HL-60/S4 (cell line): ENCODE results near the gene MAN1C1.

Experiments used
- in situ Hi-C: fragments of 300-500 bp; cut with MboI; formaldehyde crosslinking; loops from 2 replicates; pipeline ENCODE4 v1.14.3; 2022; ENCODE audit warnings: low sequenced_read_pairs

MAN1C1 gene

GRCh38 chr1:25773441-25774125, 157.0 kb downstream of the MAN1C1 start:
- in situ Hi-C loops, result no loop called here

GRCh38 chr1:25774206-25774803, 157.7 kb downstream of the MAN1C1 start:
- in situ Hi-C loops, result no loop called here

- in situ Hi-C loops, result no loop called here
Measured at GRCh38 chr1:25774921-25775771, 158.6 kb downstream of the MAN1C1 start.

- in situ Hi-C loops, result no loop called here
Measured at GRCh38 chr1:25779388-25779787, 162.8 kb downstream of the MAN1C1 start.

- in situ Hi-C loops, result no loop called here
Measured at GRCh38 chr1:25779894-25780293, 163.3 kb downstream of the MAN1C1 start.

- in situ Hi-C loops, result no loop called here
Measured at GRCh38 chr1:25780318-25781129, 163.9 kb downstream of the MAN1C1 start.

GRCh38 chr1:25781130-25781433, 164.5 kb downstream of the MAN1C1 start:
- in situ Hi-C loops, result no loop called here

GRCh38 chr1:25782608-25783201, 166.1 kb downstream of the MAN1C1 start:
- in situ Hi-C loops, result no loop called here

GRCh38 chr1:25784575-25785051, 168.0 kb downstream of the MAN1C1 start:
- in situ Hi-C loops, result no loop called here

GRCh38 chr1:25785333-25786067, 168.9 kb downstream of the MAN1C1 start:
- in situ Hi-C loops, result no loop called here

GRCh38 chr1:25786887-25787759, 170.5 kb downstream of the MAN1C1 start:
- in situ Hi-C loops, result no loop called here

GRCh38 chr1:25787760-25788166, 171.2 kb downstream of the MAN1C1 start:
- in situ Hi-C loops, result no loop called here

GRCh38 chr1:25790472-25790871, 173.9 kb downstream of the MAN1C1 start:
- in situ Hi-C loops, result no loop called here

GRCh38 chr1:25792115-25792514, 175.5 kb downstream of the MAN1C1 start:
- in situ Hi-C loops, result no loop called here

- in situ Hi-C loops, result no loop called here
Measured at GRCh38 chr1:25793585-25794170, 177.1 kb downstream of the MAN1C1 start.

- in situ Hi-C loops, result no loop called here
Measured at GRCh38 chr1:25794325-25794724, 177.7 kb downstream of the MAN1C1 start.

GRCh38 chr1:25795211-25795610, 178.6 kb downstream of the MAN1C1 start:
- in situ Hi-C loops, result no loop called here

- in situ Hi-C loops, result no loop called here
Measured at GRCh38 chr1:25795946-25796810, 179.6 kb downstream of the MAN1C1 start.
